Stimulated activated CD4-positive, alpha-beta T cell treated with anti-CD3 and anti-CD28 coated beads, TNF-alpha, amount 100 ng/mL, for 1 hour (primary cell): ENCODE results near the gene ARF3.
A peak's percentile ranks its signal among the peaks of the same experiment; 100 is the strongest.

Source experiments
- DNase-seq, 3 donors: peaks; one replicate each; pipeline ENCODE4 v3.0.0-alpha.2; 2020; ENCODE audit warnings: low read depth in 3 of 3, low spot score in 1 of 3

ARF3 gene

GRCh38 chr12:48967991-48968390 is 10.7 kb upstream of the ARF3 start:
- no peak for DNase-seq

- DNase-seq = no peak
These were observed 9.0 kb upstream of the ARF3 start for GRCh38 chr12:48966177-48966895.

GRCh38 chr12:48965298-48965838 is 8.1 kb upstream of the ARF3 start:
- no peak for DNase-seq

GRCh38 chr12:48961801-48962200 is 4.5 kb upstream of the ARF3 start:
- no peak for DNase-seq

DNA sequence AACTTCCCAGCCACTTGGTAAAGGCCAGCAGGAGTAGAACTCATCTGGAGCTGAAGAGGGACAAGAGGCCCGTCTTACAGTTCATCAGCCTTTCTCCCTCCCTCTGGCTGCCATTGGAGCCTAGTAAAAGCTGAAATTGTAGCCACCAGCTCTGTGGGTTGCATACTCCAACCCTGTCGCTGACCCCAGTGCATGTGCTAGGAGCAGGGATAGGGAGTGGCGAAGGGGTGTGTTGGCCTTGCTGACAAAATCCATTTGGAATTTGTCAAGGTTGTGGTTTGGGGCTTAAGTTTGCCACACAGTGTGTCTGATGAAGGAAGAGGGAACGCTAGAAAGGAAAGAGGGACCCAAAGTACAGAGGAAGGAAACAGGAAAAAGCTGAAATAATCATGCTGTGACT is 4.0 kb upstream of the ARF3 start:
- no peak for DNase-seq

DNA sequence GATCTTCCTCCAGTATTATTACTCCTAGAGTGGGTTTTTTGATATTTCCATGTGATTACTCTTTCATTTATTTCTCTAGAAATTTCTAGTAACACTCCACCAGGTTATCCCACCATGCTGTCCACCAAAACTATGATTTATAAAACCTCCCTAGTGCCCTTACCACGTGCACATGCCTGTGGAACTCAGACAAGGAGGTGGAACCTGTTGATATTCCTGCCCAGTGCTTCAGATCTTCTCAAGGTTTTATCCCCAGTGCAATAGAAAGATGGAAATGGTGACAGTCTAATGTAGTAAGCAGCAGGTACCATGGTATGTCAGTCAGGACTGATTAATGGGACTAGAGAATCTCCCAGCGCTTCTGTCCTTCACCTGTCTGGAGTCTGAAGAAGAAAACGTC is 3.5 kb upstream of the ARF3 start:
- no peak for DNase-seq

GRCh38 chr12:48958049-48958388 is 732 bp upstream of the ARF3 start:
- no peak for DNase-seq

- no peak for DNase-seq
These were observed 777 bp downstream of the ARF3 start for GRCh38 chr12:48956279-48957140.

DNA sequence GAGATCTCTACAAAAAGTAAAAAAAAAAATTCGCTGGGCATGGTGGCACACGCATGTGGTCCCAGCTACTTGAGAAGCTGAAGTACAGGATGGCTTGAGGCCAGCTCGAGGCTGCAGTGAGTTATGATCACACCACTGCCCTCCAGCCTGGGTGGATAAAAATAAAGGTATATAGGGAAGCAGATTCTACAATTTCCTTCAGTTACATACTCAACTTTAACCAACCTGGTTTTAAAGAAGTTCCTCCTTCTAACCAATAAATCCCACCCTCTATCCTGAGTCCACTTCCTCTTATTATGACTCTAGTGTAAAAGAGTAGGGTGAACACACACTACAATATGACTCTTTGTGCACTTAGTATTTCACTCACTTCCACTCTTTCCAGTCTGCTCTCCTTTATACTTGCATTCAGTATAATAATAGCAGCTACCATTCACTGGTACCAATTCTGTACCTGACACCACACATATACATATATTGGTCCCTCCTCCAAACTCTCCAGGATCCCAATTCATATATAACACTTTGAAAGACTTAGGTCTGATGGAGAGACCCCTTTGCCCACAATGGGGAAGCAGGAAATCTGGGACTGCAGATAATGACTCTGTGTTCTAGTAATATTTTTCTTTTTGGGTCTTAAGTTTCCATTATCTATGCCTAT is 2.3 kb downstream of the ARF3 start:
- no peak for DNase-seq

DNA sequence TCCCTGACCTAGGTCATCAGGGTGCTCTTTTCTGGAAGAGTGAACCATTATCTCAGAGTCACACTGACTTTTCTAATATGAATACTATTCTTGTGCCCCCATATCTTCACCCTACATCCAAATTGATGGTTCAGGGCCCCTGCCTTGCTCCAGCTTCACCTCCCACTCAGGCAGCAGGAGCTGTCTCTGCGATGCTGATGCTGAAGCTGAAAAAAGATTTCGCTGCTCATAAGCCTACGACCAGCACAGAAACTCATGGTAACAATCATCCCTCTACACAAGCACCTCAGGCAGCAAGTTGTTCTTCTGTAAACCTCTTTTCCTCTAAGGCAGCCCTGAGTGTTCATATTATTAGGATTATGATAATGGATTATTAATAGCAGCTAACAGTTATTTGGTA is 3.2 kb downstream of the ARF3 start:
- no peak for DNase-seq

GRCh38 chr12:48952691-48953090 is 4.6 kb downstream of the ARF3 start:
- no peak for DNase-seq

DNA sequence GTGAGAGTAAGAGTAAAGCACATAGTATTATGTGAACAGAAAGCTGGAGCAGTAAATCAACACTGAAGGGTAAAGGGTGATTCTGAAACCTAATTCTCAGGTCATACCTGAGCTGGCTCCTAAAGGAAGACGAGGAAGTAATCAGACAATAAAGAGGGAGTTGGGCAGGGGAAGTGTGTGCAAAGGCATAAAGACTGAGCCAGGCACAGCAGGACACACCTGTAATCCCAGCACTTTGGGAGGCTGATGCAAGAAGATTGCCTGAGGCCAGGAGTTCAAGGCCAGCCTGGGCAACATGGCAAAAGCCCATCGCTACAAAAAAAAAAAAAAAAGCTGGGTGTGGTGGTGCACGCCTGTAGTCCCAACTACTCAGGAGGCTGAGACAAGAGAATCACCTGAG is 9.6 kb downstream of the ARF3 start:
- DNase-seq = no peak

DNA sequence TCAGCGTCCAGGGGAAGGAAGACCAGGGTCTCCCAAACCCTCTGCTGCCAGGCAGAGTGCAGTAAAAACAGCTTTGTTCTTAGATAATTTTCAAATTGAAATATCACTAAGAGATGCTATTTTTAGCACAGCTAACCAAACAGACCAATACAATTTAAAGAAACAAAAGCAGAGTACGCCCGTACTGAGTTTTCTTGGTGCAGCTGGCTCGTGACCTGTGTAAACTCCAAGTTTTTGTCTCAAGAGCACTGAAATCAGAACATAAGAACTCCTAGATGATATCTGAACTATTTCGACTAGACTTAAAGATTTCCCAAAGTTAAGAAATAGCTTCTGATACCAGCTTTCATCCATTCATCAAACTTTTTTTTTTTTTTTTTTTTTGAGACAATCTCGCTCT is 10.3 kb downstream of the ARF3 start:
- DNase-seq = no peak

DNA sequence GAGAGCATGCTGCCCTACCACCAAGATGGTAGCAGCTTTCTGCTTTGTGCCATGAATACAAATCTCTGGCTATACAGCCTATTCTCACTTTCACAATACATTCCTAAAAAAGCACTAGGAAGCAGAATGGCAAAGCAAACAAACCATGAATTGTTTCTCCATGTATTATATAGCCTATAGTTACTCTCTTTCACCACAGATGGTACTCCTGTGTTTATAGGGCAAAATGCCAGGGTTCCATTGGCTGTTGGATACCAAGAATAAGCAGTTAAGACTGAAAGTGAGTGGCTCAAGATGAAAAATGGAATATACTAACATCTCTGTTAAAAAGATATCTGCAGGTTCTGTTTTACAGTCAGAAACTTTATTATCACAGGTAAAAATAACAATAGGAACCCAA is 11.1 kb downstream of the ARF3 start:
- DNase-seq = no peak

DNA sequence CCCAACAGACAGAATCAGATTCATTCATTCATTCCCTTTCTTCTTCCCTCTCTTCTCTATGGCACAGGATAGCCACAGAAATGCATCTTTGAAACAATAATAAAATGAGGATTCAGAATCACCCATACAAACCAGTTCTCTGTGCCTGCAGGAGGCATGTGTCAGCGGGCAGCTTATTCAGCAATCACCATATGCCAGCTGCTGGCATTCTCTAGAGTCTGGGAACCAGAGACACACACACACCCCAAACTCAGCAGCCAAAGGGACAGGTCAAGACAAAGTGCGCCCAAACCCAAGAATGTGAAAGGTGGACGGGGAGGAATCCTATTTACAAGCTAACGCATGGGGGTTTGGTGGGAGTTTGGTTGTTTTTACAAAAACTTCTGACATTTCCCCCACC is 14.1 kb downstream of the ARF3 start:
- no peak for DNase-seq

DNA sequence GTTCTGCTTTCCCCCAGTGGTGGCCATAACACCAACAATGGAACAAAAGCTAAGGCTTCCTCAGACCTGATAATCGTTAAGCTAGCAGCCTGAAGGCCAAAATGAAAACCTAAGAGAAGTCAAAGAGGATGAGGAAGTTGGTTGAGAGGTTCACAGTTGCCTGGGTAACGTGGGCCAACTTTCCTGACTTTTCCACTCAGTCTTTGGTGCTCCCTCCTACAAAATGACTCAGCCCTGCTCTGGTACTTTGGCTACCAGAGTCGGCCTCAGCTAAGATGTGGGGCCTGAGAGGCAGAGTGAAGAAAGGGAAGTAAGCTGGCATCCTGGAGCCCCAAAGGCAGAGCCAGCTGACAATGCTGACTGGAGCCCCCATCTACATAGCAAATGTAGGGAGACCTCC is 17.1 kb downstream of the ARF3 start:
- DNase-seq = no peak

- no peak for DNase-seq
These were observed 18.5 kb downstream of the ARF3 start for GRCh38 chr12:48938805-48939204.

- DNase-seq = no peak
These were observed 20.1 kb downstream of the ARF3 start for GRCh38 chr12:48937170-48937569.

DNA sequence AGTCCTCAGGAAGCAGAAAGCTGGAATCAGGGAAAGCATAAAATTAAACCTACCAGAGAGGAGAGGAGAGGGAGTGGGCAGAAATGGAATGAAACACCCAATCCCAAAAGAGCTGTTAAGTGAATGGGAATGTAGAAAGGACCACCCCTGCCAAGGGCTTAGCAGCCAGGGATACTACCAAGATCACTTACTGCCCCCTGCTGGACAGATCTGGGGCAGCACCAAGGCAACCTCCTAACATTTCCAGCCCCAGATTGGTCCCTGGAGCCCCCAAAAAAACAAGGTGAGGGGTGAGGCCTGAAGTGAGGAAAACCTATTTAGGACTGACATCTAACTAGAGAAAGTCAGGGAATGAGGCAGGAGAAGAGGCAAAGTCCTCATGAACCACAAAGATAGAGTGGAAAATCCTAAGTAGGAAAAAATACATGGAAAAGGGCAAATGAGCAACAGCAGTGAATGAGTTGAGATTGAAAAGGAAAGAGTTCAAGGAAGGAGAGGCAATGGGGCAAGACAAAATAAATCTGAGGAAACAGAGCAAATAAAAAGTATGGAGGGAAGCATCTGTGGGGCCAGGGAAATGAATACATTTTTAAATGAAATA is 20.8 kb downstream of the ARF3 start:
- DNase-seq = peak; percentile 65 to 76 (median 66)

DNA sequence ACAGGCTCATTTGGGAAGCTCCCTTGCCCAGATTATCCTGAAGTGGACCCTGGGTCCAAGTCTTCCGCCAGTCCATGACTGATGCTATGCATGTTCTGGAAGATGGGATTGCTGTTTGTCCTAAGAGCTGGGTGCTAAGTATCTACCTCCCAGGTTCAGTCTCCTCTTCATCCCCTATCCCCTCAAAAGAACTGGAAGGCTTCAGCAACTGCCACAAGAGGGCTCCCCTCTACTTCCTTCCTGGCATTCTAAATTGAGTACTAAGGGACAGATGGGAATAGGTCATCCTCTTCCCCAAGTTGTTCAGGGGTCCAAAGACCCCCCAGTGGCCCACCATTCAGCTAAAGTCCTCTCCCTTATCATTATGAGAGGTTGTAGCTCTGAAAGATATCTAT is 23.0 kb downstream of the ARF3 start:
- no peak for DNase-seq

DNA sequence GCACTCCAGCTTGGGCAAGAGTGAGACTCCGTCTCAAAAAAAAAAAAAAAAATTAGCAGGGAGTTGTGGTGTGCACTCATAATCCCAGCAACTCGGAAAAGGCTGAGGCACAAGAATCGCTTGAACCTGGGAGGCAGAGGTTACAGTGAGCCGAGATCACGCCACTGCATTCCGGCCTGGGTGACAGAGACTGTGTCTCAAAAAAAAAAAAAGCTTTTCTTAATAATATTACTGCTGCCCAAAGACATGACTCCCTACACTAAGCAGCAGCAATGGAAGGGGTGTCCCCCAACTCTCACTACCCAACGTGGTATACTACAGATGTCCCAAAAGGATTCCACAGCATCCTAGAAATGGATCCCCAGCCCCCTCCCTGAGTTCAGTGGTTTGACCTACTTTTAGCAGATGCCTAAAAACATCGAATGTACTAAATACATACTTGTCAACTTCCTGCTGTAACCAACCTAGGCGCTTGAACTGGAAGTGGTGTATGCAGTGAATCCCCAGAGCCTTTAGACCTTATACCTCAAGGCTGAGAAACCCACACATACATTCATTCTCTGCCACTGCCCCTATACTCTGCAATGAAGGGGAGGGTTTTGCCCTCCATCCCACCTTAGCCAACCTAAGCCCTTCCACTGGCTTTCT is 23.5 kb downstream of the ARF3 start:
- DNase-seq = peak in 1 of 3 donors; percentile 30
